GM23338 (cell line): Measurements from ENCODE around the gene CEP19. TPM values are rescaled to one million over a fixed set of nuclear protein-coding genes. Genes with fewer than 3 reads are reported as not detected.

Source experiments
- ATAC-seq: fragments of 200-7000 bp; cut with Tn5 transposase; 3 replicates; pipeline ENCODE4 v1.9.1; 2020
- DNase-seq: peaks from one replicate; pipeline ENCODE4 v3.0.0-alpha.2; 2015; ENCODE audit warnings: low spot score
- H2AFZ ChIP-seq: fragments of 200-600 bp; sonication (generic); 2 replicates; pipeline ENCODE4 v1.8.0; 2016; ENCODE audit warnings: antibody characterized with exemption, mild to moderate bottlenecking, moderate library complexity
- H3F3A ChIP-seq: fragments of 200-600 bp; sonication (generic); replicated peaks from 2 replicates; pipeline ENCODE4 v1.8.0; 2017; ENCODE audit warnings: antibody characterized with exemption, mixed run types, low read depth
- H3K27ac ChIP-seq: fragments of 200-600 bp; sonication (generic); 2 replicates; pipeline ENCODE4 v1.6.1; 2016; ENCODE audit warnings: low read depth
- H3K27me3 ChIP-seq: fragments of 200-600 bp; sonication (generic); 2 replicates; pipeline ENCODE4 v1.8.0; 2016; ENCODE audit warnings: mild to moderate bottlenecking, mixed run types, moderate library complexity; ENCODE audit not compliant: insufficient read depth
- H3K36me3 ChIP-seq: fragments of 200-600 bp; sonication (generic); 2 replicates; pipeline ENCODE4 v1.8.0; 2016; ENCODE audit warnings: mild to moderate bottlenecking; ENCODE audit not compliant: insufficient read depth
- H3K4me1 ChIP-seq: fragments of 200-600 bp; sonication (generic); 2 replicates; pipeline ENCODE4 v1.8.0; 2016; ENCODE audit warnings: mild to moderate bottlenecking, moderate library complexity; ENCODE audit not compliant: insufficient read depth
- H3K4me2 ChIP-seq: fragments of 200-600 bp; sonication (generic); 2 replicates; pipeline ENCODE4 v1.7.1; 2017; ENCODE audit warnings: mixed run types
- H3K4me3 ChIP-seq: fragments of 200-600 bp; sonication (generic); 2 replicates; pipeline ENCODE4 v1.6.1; 2016; ENCODE audit warnings: mixed run types
- H3K79me2 ChIP-seq: fragments of 200-600 bp; sonication (generic); replicated peaks from 2 replicates; pipeline ENCODE4 v1.8.0; 2017; ENCODE audit warnings: mild to moderate bottlenecking; ENCODE audit not compliant: insufficient read depth
- H3K9me2 ChIP-seq: fragments of 200-600 bp; sonication (generic); 2 replicates; pipeline ENCODE4 v1.8.0; 2017; ENCODE audit not compliant: insufficient read depth
- H4K20me1 ChIP-seq: fragments of 200-600 bp; sonication (generic); replicated peaks from 2 replicates; pipeline ENCODE4 v1.8.0; 2017; ENCODE audit warnings: mild to moderate bottlenecking; ENCODE audit not compliant: insufficient read depth
- H3K27ac Mint-ChIP-seq: 2 replicates; pipeline ENCODE4 v1.8.0; 2020; ENCODE audit warnings: inconsistent platforms, mild to moderate bottlenecking, moderate library complexity, mixed read lengths
- H3K27me3 Mint-ChIP-seq: 3 replicates; pipeline ENCODE4 v1.8.0; 2022; ENCODE audit warnings: low read depth, mild to moderate bottlenecking, moderate library complexity, mixed read lengths, inconsistent platforms; ENCODE audit not compliant: insufficient read depth, poor library complexity
- H3K36me3 Mint-ChIP-seq: 3 replicates; pipeline ENCODE4 v1.8.0; 2021; ENCODE audit warnings: low read depth, mild to moderate bottlenecking, inconsistent platforms, moderate library complexity, mixed read lengths
- H3K4me1 Mint-ChIP-seq: 3 replicates; pipeline ENCODE4 v1.8.0; 2020; ENCODE audit warnings: mild to moderate bottlenecking, inconsistent platforms, mixed read lengths
- H3K4me3 Mint-ChIP-seq: 3 replicates; pipeline ENCODE4 v1.8.0; 2021; ENCODE audit warnings: moderate library complexity, mild to moderate bottlenecking, inconsistent platforms, mixed read lengths
- H3K9me3 Mint-ChIP-seq: 3 replicates; pipeline ENCODE4 v1.8.0; 2020; ENCODE audit warnings: moderate library complexity, mild to moderate bottlenecking, inconsistent platforms, mixed read lengths
- CREB1 ChIP-seq: fragments of 250-450 bp; sonication (Bioruptor Pico); IDR thresholded peaks from 2 replicates; pipeline ENCODE4 v1.5.0; 2020; ENCODE audit warnings: low read depth, mild to moderate bottlenecking, moderate library complexity
- CTCF ChIP-seq, 2 experiments: fragments of 200-600 bp in 1 of 2; sonication (generic) in 1 of 2; conservative IDR thresholded peaks; 2 replicates each; pipeline versions ENCODE4 v1.5.1 to v1.6.1; 2016 to 2017; ENCODE audit warnings: antibody characterized with exemption in 2 of 2, low read depth in 2 of 2, mild to moderate bottlenecking in 2 of 2, moderate library complexity in 1 of 2
- ETS1 ChIP-seq: IDR thresholded peaks from 2 replicates; pipeline ENCODE4 v1.6.1; 2016; ENCODE audit warnings: antibody characterized with exemption
- EZH2 ChIP-seq: fragments of 200-600 bp; sonication (generic); IDR thresholded peaks from one replicate; pipeline ENCODE4 v1.8.0; 2017; ENCODE audit warnings: antibody characterized with exemption, mild to moderate bottlenecking, low read depth; ENCODE audit not compliant: unreplicated experiment
- EZH2phosphoT487 ChIP-seq: fragments of 200-600 bp; sonication (generic); IDR thresholded peaks from one replicate; pipeline ENCODE4 v1.8.1; 2018; ENCODE audit warnings: antibody characterized with exemption; ENCODE audit not compliant: unreplicated experiment
- JUNB ChIP-seq: IDR thresholded peaks from one replicate; pipeline ENCODE4 v1.6.1; 2016; ENCODE audit warnings: antibody characterized with exemption; ENCODE audit not compliant: unreplicated experiment
- NANOG ChIP-seq: IDR thresholded peaks from 2 replicates; pipeline ENCODE4 v1.6.1; 2016; ENCODE audit warnings: antibody characterized with exemption, borderline replicate concordance
- POLR2AphosphoS5 ChIP-seq: IDR thresholded peaks from 2 replicates; pipeline ENCODE4 v1.6.1; 2016; ENCODE audit warnings: antibody characterized with exemption, low read depth
- REST ChIP-seq: IDR thresholded peaks from one replicate; pipeline ENCODE4 v1.6.1; 2018; ENCODE audit warnings: antibody characterized with exemption; ENCODE audit not compliant: unreplicated experiment
- STAT1 ChIP-seq: IDR thresholded peaks from one replicate; pipeline ENCODE4 v1.6.1; 2016; ENCODE audit warnings: antibody characterized with exemption; ENCODE audit not compliant: unreplicated experiment
- ZNF114 ChIP-seq: fragments of 250-450 bp; sonication (Bioruptor Pico); IDR thresholded peaks from 2 replicates; pipeline ENCODE4 v1.5.0; 2020; ENCODE audit warnings: mild to moderate bottlenecking, moderate library complexity
- ZNF331 ChIP-seq: fragments of 250-450 bp; sonication (Bioruptor Pico); IDR thresholded peaks from 2 replicates; pipeline ENCODE4 v1.5.0; 2020; ENCODE audit warnings: low read depth, mild to moderate bottlenecking, moderate library complexity
- ZNF462 ChIP-seq: fragments of 250-450 bp; sonication (Bioruptor Pico); IDR thresholded peaks from 2 replicates; pipeline ENCODE4 v1.5.0; 2020; ENCODE audit warnings: mild to moderate bottlenecking, moderate library complexity
- polyA plus RNA-seq: library from polyadenylated mRNA; unstranded; fragments of >200 nt; fragmentation: Nextera tagmentation; extraction: Ambion mirVana; gene quantifications from 2 replicates; pipeline ENCODE4 v1.2.1, GENCODE V29; 2016
- total RNA-seq: library from RNA; depleted of rRNA; stranded (reverse); fragments of >200 nt; shearing (Covaris generic); gene quantifications from 2 replicates; pipeline ENCODE4 v1.2.3, GENCODE V29; 2014

The CEP19 gene
- total and polyA plus RNA-seq, 2 experiments from 2014 or later = 1.6 to 2.5 TPM

GRCh38 chr3:196691386-196691785 is 20.7 kb downstream of the CEP19 start:
- no peaks in the 10 kb centered on the region for H4K20me1 ChIP-seq
- no peak overlapping the region for H3K4me3 ChIP-seq
- no peaks in the 10 kb centered on the region for H3K36me3 ChIP-seq
- no peaks in the 10 kb centered on the region for H3K9me3 Mint-ChIP-seq
- no peak for ATAC-seq
- TF ChIP-seq EZH2phosphoT487 (no peak), POLR2AphosphoS5 (no peak), STAT1 (no peak), NANOG (no peak), ETS1 (no peak), CTCF (conservative IDR thresholded peaks at IDR 0.05; ENCODE audit: low read depth in 2 of 2) (no peak), EZH2 (no peak), JUNB (no peak), ZNF331 (no peak), ZNF462 (CRISPR knock-in tag) (no peak), CREB1 (CRISPR knock-in tag) (no peak), REST (no peak), ZNF114 (CRISPR knock-in tag) (no peak)
- H2AFZ ChIP-seq = no peak overlapping the region
- H3K4me1 ChIP-seq = peaks cover 9% of the 10 kb centered on the region
- H3K4me2 ChIP-seq = no peak overlapping the region
- H3F3A ChIP-seq = peaks cover 6% of the 10 kb centered on the region; the same call in 1 of the 2 replicates
- peaks cover 8% of the 10 kb centered on the region for H3K4me1 Mint-ChIP-seq
- peaks cover 2% of the 10 kb centered on the region for H3K27me3 Mint-ChIP-seq
- no peak for DNase-seq
- H3K79me2 ChIP-seq = no peaks in the 10 kb centered on the region
- no peaks in the 10 kb centered on the region for H3K27me3 ChIP-seq
- H3K4me3 Mint-ChIP-seq = no peak overlapping the region
- H3K9me2 ChIP-seq = no peaks in the 10 kb centered on the region
- H3K27ac Mint-ChIP-seq = no peak overlapping the region
- no peak overlapping the region for H3K27ac ChIP-seq
- no peaks in the 10 kb centered on the region for H3K36me3 Mint-ChIP-seq
